Measurements from ENCODE around the gene ADD1. TPM values are rescaled to one million over a fixed set of nuclear protein-coding genes. Genes with fewer than 3 reads are reported as not detected.

ADD1 gene, protein sequence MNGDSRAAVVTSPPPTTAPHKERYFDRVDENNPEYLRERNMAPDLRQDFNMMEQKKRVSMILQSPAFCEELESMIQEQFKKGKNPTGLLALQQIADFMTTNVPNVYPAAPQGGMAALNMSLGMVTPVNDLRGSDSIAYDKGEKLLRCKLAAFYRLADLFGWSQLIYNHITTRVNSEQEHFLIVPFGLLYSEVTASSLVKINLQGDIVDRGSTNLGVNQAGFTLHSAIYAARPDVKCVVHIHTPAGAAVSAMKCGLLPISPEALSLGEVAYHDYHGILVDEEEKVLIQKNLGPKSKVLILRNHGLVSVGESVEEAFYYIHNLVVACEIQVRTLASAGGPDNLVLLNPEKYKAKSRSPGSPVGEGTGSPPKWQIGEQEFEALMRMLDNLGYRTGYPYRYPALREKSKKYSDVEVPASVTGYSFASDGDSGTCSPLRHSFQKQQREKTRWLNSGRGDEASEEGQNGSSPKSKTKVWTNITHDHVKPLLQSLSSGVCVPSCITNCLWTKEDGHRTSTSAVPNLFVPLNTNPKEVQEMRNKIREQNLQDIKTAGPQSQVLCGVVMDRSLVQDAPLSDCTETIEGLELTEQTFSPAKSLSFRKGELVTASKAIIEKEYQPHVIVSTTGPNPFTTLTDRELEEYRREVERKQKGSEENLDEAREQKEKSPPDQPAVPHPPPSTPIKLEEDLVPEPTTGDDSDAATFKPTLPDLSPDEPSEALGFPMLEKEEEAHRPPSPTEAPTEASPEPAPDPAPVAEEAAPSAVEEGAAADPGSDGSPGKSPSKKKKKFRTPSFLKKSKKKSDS
- 290 TPM for polyA plus RNA-seq (ENCODE audit: insufficient read length)
- long read RNA-seq, donor 1, full-length matches to known transcripts, result 23 of 104 reads
- long read RNA-seq, donor 1, partial matches to known transcripts, result 57 of 104 reads
- long read RNA-seq, donor 1, other reads (novel, unspliced or antisense), result 24 of 104 reads
- long read RNA-seq, donor 2, full-length matches to known transcripts, result 11 of 61 reads
- long read RNA-seq, donor 2, partial matches to known transcripts, result 35 of 61 reads
- long read RNA-seq, donor 2, other reads (novel, unspliced or antisense), result 15 of 61 reads
- long read RNA-seq, donor 3, full-length matches to known transcripts, result 13 of 44 reads
- long read RNA-seq, donor 3, partial matches to known transcripts, result 31 of 44 reads
- long read RNA-seq, donor 3, other reads (novel, unspliced or antisense), result 0 of 44 reads
- long read RNA-seq, donor 4, partial matches to known transcripts, result 0 of 4 reads
- long read RNA-seq, donor 4, other reads (novel, unspliced or antisense), result 0 of 4 reads
- long read RNA-seq, donor 5, full-length matches to known transcripts, result 17 of 56 reads
- long read RNA-seq, donor 5, partial matches to known transcripts, result 13 of 56 reads
- long read RNA-seq, donor 5, other reads (novel, unspliced or antisense), result 26 of 56 reads
- long read RNA-seq, donor 6, full-length matches to known transcripts, result 16 of 117 reads
- long read RNA-seq, donor 6, partial matches to known transcripts, result 68 of 117 reads
- long read RNA-seq, donor 6, other reads (novel, unspliced or antisense), result 33 of 117 reads
- long read RNA-seq, donor 7, full-length matches to known transcripts, result 9 of 74 reads
- long read RNA-seq, donor 7, partial matches to known transcripts, result 52 of 74 reads
- long read RNA-seq, donor 7, other reads (novel, unspliced or antisense), result 13 of 74 reads
- long read RNA-seq, donor 8, partial matches to known transcripts, result 10 of 29 reads
- long read RNA-seq, donor 8, other reads (novel, unspliced or antisense), result 15 of 29 reads

DNA sequence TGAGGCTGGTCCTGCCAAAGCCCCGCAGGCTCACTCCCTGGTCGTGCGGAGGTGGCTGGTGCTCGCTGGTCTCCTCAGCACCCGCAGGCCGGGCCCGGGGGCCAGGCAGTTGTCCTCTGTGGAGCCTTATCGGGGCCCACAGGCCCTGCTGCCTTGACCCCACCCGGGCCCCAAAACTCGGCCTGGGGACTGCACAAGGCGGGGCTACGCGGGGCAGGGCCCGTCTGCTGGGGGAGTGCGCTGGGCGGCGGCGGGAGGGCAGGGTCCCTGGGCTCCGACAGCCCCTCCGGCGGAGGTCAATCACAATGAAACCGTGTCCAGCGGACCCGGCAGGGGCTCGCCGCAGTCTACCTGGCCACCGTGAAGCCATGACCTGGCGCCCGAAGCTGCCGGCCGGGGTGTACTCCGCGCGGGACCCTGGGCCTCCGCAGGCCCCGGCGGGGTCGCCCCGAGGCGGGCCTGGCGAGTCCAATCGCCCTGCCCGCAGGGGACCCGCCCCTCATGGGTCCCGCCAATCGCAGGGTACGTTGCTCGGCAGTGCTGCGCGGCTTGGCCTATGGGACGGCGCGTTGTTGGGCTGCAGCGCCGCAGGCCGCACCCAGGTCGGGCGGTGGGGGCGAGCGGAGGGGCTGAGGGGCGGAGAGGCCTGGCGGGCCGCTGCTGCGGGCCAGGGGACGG lies at the start of gene ADD1:
Gene ADD1, plus strand, starts transcription at position 582 of the 678 bp plus-strand sequence. CDS start 32,072 bp downstream, outside the sequence.
- DNase-seq, result peak; percentile 94

DNA sequence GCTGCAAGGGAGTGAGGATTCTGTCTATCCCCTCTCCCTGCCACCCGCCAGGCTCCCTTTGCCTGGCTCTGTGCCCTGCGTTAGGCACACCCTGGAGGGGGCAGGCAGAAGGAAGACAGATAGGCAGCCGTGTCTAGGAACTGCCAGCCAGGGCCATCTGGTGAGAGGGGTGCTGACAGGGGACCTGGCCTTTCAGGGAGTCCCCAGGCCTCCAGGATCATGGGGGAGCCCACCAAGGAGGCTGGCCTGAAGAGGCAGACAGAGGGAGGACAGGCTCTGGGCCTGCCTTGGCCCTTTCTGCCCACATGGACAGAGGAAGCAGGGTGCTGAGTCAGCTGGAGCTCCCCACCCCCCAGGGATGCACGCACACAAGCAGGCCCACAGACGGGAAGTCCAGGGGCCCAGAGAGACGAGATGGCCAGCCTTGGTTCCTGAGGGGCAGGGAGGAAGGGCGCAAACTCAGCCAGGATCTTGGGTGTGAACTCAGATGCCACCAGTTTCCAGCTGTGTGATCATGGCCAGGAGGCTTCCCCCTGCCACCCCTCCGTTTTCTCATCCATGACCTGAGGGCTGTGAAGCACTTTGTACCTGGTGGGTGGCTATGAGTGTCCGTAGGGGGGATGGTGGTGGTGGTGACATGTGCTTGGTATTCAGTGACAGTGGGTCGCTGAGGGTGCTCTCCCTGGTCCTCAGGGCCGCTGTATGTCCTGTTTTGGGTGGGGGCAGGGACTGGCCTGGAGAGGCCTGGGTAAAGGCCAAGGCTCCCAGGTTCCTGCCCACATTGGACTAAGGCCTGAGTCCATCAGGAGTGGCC lies 49.0 kb upstream of the ADD1 start:
- no peak for DNase-seq

DNA sequence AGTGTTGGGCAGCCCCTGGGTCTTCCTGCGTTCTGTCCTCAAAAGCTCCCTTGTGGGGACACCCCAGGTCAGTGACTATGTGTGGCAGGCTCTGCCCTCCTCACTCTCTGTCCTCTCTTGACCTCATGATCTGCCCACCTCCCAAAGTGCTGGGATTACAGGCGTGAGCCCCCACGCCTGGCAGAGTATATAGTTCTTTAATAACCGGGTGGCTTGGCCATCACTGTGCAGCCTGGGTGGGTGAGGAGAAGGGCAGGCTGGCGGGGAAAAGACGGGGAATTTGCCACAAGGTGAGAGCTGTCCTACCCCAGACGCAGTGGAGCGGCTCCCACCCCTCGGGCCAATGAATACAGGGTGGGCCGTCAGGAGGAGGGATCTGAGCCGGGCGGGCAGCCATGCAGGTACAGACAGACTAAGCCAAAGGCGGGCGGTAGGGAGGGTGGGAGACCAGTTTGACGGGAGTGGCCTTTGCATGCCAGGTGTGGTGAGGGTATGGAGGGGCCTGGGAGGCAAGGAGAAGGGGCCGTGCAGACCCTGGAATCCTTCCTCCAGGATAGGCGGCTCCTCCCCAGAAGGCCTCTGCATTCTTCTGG lies 48.2 kb upstream of the ADD1 start:
- no peak for DNase-seq

DNA sequence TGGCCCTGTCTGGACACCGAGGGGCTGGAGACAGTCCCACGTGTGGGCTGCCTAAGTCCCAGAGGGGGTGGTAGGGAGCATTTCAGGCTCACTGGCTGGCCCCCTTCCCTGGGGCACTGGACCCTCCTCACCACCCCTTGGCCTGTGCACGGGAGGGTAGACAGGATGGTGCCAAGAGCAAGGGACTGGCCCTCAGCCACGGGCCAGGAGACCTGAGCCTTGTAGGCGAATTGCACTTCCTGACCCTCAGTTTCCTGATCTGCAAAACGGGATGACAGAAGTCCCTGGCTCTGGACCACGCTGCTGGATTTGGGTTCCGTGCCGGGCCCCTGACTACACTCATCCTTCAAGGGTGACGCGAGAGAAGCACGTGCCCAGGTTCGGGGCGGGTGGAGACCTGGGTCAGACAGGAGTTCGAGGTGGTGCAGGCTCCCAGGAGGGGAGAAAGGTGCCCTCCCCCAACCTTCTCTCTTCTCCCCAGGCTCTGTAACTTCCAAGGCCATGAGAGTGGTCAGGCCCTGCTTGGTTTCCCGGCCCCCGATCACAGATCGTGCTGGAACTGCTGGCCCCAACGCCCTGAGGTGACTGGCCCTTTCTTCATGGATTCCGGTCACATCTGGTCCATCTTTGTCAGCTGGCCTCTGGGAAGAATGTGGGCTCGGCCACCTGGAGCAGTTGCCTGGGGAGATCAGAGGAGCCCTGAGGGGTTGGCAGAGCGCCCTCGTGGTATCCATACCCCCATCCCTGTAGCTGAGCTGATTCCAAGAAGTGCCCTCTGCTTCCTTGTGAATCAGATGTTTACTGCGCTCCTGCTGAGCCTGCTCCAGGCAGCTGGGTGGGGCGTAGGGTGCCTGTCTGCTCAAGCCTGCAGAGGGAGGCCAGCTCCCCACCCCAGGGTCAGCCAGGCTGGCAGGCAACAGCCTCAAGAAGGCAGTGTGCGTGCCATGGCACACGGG lies 47.5 kb upstream of the ADD1 start:
- no peak for DNase-seq

DNA sequence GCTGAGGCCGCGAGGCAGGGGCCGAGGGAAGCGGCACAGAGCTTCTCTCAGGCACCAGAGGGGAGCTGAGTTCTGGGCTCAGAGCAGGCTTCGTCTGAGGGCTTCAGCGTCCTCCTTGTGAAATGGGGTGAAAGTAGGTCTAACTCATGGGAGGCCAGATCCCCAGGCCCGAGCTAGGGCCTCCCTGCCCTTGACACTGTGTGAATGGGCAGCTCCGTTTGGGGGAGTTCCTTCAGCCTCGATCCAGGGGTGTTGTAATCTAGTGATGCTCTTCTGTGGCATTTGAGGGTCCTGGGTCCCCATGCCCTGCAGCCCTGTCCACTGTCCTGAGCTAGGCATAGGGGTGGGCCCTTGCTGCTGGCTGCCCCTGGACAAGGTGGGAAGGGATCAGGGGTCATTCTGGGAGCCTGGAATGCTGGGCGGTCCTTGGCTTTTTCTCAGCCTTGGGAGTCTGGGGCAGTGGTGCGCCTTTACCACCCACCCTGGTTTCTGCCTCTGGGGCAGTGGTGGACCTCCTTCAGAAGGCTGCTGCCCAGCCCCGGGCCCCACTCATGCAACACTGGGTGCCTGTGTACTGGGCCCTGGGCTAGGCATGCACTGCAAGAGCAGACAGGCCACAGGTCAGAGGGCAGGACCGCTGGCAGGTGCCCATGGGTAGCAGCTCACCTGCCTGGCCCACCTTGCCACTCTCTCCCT lies 46.6 kb upstream of the ADD1 start:
- DNase-seq, result no peak

DNA sequence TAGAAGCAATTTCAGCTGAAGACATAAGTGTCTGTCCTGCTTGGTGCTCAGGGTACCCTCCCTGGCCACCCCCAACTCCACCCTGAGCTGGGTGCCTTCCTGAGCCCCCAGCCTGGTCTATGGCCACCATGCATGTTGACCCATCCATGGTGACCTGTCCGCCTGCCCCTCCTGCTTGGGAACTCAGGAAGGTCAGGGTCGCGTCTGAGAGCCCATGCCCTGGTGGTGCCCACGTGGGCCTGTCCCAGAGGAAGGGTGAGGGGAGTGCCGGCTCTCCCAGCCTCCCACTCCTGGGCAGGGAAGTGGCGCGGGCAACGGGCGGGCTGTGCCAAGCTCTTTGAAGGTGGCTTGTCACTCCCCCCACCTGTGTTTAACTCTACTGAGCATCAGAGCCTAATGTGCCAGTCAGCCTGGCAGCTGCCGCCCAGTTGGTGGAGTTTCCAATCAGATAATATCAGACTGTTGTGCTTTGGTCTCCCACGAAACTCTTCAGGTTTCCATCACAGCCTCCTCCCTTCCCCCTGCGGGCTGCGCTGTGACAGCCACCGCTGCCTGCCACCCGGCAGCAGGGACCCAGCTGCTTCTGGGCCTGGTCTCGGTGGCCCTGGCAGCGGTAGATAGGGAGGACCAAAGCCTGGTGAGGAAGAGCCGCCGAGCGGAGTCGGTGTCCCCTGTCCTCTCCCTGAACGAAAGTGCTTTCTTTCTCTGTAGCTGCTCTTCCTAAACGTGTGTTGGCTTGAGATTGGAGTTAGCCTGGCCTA lies 45.9 kb upstream of the ADD1 start:
- DNase-seq, result no peak

DNA sequence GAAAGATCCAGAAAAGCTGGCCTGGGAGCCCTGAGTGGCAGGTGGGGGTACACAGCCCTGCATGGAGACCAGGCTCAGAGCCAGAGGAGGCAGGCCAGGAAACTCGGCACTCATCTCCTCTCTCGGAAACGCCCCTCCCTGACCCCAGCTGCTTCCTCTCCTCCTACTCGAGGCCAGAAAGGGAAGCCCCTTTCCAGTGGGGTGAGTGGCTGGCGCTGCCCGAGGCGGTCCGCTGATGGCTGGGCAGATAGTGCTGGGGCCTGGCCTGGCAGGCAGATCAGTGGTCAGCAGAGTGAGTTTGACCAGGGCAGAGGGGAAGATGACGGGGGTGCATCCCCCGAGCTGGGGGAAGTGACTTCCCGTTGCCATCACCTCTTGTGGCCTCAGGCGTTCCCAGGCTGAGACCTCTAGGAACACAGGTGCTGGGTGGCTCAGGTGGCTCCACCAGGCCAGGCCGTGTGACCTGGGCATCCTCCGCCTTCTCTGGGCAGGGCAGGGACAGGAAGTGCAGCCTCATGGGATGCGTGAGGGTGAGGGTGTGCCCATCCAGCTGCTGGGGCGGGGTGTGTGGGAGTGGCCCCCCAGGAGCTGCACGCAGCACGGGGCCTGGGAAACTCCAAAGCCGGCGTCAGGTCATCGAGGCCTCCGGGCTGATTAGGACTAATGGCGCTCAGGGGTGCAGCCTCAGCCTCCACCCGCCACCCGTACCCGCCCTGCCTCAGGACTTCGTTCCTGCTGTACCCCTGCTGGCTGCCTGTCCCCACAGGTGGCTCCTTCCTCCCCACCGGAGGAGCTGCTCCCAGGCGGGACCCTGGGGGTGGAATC lies 45.0 kb upstream of the ADD1 start:
- DNase-seq, result no peak

DNA sequence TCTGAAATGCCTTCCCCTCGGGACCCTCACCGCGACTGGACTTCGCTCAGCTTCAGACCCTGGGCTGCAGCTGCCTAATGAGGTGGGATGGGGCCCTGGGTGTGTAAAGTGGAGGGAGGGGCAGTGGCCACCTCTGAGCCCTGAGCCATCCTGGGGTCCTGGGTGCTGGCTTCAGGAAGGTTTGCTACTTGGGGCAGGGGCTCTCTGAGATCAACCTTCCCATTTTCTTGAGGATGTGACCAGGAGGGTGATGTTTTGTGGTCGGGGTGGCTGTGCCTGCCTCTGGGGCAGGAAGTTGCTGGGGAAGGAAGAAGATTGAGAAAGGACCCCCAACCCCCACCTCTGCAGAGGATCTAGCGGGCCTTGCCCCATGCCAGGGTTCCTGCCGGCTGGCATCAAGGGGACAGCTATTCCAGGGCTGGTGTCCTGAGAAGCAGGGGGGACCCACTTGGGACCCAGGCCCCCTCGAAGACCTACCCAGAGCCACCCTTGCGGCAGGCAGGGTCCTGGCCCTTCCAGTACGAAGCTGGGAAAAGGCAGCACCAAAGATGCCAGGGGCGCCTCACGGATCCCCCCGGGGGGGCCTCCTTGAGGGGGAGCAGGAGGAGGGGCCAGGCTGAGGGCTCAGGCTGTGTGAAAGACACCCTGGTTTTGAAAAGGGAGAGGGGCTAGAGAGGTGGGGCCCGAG lies 44.3 kb upstream of the ADD1 start:
- DNase-seq, result no peak

DNA sequence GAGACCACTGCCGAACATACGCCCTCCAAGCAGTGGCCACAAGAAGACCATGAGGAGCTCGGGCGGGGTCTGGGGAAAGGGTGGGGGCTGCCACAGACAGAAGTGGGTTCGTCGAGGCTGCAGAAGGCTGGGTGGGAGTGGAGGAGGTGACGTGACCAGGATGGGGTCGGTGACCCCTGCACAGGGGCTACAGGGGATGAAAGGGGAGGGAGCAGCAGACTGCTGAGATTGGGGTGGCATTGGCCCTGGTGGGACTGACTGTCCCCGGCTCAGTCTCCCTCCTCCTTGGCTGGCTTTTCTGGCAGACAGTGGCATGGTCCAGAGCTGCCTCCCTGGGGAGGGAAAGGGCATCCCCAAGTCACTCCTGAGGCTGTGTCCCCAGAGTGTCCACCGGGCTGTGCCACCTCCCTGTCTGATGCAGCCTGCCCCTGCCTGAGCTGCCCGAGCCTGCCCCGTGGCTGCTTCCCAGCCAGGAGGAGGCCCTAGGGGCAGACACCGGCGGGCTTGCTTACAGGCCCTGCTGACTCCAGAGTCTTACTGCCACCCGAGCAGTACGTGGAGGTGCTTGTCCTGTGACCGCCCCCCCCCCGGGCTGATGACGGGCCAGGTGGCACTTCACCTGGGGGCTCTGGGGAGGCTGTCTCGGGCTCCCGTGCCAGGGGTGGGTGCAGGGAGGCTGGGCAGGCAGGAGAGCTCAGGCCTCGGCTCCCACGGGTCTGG lies 43.5 kb upstream of the ADD1 start:
- no peak for DNase-seq

DNA sequence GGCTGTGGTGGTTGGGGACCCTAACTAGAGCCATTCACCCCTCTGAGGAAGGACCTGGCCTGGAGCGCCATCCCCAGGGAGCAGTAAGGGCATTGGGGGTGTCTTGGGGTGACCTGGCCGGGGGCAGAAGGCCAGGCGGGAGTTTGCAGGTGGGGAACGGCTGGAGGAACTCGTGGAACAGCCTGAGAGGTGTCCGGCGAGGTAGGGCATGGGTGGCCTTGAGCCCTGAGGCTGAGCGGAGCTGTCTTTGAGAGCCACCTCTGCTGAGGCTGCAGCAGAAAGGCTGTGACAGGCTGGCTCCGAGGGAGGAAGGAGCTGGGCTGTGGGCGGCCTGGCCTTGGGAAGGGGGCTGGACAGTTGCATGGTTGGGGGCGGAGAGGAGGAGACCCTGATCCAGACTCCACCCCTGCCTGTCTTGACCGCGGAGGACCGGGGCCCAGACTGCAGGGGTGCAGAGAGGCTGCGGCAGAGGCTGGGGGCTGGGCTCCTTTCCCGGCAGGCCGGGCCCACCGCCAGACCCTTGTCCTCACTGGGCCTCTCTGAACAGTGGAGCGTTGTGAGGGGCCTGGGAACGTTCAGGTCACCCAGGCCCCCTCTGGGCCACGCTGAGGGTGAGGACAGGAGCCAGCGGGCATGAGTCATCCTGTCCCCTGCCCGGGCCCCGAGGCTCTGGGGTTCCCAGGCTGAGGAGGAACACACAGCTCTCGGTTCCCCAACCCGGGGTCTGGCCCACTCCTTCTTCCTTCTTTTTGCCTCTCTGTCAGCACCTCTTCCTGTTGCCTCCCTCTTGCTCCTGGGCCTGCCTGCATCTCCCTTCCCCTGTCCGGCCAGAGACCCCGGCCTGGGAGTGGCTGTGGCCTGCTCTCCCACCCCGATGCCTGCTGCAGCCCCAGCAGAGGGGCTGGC lies 42.7 kb upstream of the ADD1 start:
- peak; percentile 70 for DNase-seq

DNA sequence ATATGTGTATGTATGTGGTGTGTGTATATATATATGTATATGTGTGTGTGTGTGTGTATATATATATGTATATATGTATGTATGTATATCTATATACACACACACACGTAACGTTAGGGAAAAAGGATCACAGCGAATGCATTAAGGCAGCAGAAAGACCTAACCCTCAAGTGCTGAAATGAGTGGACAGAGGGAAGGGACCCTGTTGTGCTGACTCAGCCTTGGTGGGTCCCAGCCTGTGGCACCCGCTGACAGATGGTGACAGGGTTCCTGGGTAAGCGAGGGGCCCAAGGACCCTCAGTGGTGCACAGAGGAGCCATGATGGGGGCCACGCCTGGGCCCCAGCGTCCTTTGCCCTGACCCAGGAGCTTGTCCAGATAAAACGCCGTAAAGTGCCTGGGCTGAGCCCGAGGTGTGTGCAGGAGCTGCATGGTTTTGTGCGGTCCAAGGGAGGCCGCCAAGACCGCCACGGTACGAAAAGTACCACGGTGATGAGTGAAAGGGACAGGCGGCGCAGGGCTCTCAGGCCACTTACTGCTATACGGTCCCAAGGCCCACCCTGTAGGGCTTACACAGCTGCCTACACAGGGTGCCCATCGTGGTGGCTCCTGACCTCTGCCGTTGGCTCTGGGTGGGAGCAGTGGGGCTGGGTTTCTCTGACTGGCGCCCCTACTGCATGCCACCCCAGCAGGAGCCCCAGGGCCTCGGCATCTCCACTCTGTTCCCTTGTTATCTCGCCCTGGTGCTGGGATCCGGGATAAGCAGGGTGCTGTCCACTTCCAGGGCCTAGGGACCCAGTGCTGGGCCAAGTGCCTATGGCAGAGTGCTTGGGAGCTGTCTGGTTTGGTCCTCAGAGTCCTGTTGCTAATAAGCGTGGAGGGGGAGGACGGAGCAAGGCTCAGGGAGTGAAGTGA lies 40.8 kb upstream of the ADD1 start:
- no peak for DNase-seq

All from left kidney (tissue), 8 donors.